OCI-LY7 (cell line): ENCODE measurements around the gene TRMT61A. TPM values are rescaled to one million over a fixed set of nuclear protein-coding genes. Genes with fewer than 3 reads are reported as not detected.

ENCODE experiments used
- BruUV-seq: library from RNA; stranded (reverse); fragments of 400-500 nt; replicated peaks from 2 replicates; lab custom pipeline; 2021; lab: Mats Ljungman, UMichigan
- CTCF ChIA-PET: fragments of 300-600 bp; sonication (Branson Sonifier 250); formaldehyde crosslinking; loops from one replicate; lab custom pipeline; 2022; ENCODE audit warnings: antibody characterized with exemption; ENCODE audit not compliant: unreplicated experiment; lab: Charles Lee
- POLR2A ChIA-PET: fragments of 300-600 bp; sonication (Branson Sonifier 250); formaldehyde crosslinking; loops from one replicate; lab custom pipeline; 2022; ENCODE audit warnings: antibody characterized with exemption; lab: Charles Lee
- DNase-seq: peaks from one replicate; pipeline ENCODE4 v3.0.0-alpha.2; 2015; ENCODE audit warnings: low spot score
- H2AFZ ChIP-seq: fragments of 200-600 bp; sonication (generic), shearing (Covaris generic); 2 replicates; pipeline ENCODE4 v1.6.1; 2014; ENCODE audit warnings: mild to moderate bottlenecking, antibody characterized with exemption, low read length, moderate library complexity
- H3K27ac ChIP-seq: fragments of 200-600 bp; sonication (generic); 2 replicates; pipeline ENCODE4 v1.5.1; 2014; ENCODE audit warnings: mixed run types, low read depth, mild to moderate bottlenecking, moderate library complexity, low read length, inconsistent platforms; ENCODE audit not compliant: poor library complexity, severe bottlenecking
- H3K36me3 ChIP-seq: fragments of 200-600 bp; sonication (generic); 2 replicates; pipeline ENCODE4 v1.6.1; 2014; ENCODE audit warnings: mild to moderate bottlenecking, antibody characterized with exemption, low read length, moderate library complexity, mixed read lengths; ENCODE audit not compliant: insufficient read depth
- H3K4me1 ChIP-seq: fragments of 200-600 bp; sonication (generic); 2 replicates; pipeline ENCODE4 v1.5.1; 2014; ENCODE audit warnings: mild to moderate bottlenecking, low read length; ENCODE audit not compliant: insufficient read depth, poor library complexity, severe bottlenecking
- H3K4me2 ChIP-seq: fragments of 200-600 bp; sonication (generic); 2 replicates; pipeline ENCODE4 v1.6.1; 2014; ENCODE audit warnings: mild to moderate bottlenecking, low read length
- H3K4me3 ChIP-seq: fragments of 200-600 bp; sonication (generic); 2 replicates; pipeline ENCODE4 v1.5.1; 2014; ENCODE audit warnings: mild to moderate bottlenecking, low read depth, low read length; ENCODE audit not compliant: poor library complexity, severe bottlenecking
- H3K79me2 ChIP-seq: fragments of 200-600 bp; sonication (generic); 2 replicates; pipeline ENCODE4 v1.6.1; 2016; ENCODE audit warnings: low read depth, mild to moderate bottlenecking, low read length, moderate library complexity, mixed read lengths; ENCODE audit not compliant: insufficient read depth
- H3K9me2 ChIP-seq: fragments of 200-600 bp; sonication (generic); 2 replicates; pipeline ENCODE4 v1.6.1; 2016; ENCODE audit warnings: mild to moderate bottlenecking, low read length, mixed read lengths; ENCODE audit not compliant: insufficient read depth
- H3K9me3 ChIP-seq: fragments of 200-600 bp; sonication (generic); 2 replicates; pipeline ENCODE4 v1.6.1; 2014; ENCODE audit warnings: mild to moderate bottlenecking, mixed run types, low read length, mixed read lengths
- H4K20me1 ChIP-seq: fragments of 200-600 bp; sonication (generic); 2 replicates; pipeline ENCODE4 v1.6.1; 2014; ENCODE audit warnings: mild to moderate bottlenecking, antibody characterized with exemption, low read length, moderate library complexity, mixed read lengths; ENCODE audit not compliant: insufficient read depth
- CTCF ChIP-seq: fragments of 200-600 bp; sonication (generic); conservative IDR thresholded peaks from 2 replicates; pipeline ENCODE4 v1.5.1; 2014; ENCODE audit warnings: mild to moderate bottlenecking, antibody characterized with exemption, low read length, moderate library complexity, mixed read lengths
- EZH2phosphoT487 ChIP-seq: fragments of 200-600 bp; sonication (generic); IDR thresholded peaks from 2 replicates; pipeline ENCODE4 v1.6.1; 2018; ENCODE audit warnings: low read depth, borderline replicate concordance, mild to moderate bottlenecking, mixed run types, antibody characterized with exemption, low read length, moderate library complexity, mixed read lengths
- intact Hi-C: fragments of 100-400 bp; cut with micrococcal nuclease; formaldehyde crosslinking; loops from one replicate; pipeline ENCODE4 v1.10.0; 2022; ENCODE audit not compliant: unreplicated experiment
- total RNA-seq, 2 experiments: library from RNA; depleted of rRNA in 1 of 2; stranded (reverse); fragments of >200 nt in 1 of 2; shearing (Covaris generic) in 1 of 2; gene quantifications; 2 replicates each; pipeline ENCODE4 v1.2.3, GENCODE V29; 2014 to 2022

The TRMT61A gene
- total RNA-seq, 2 experiments from 2014 or later: 13.1 to 17.1 TPM

- no peak for TF ChIP-seq EZH2phosphoT487
- no peak for TF ChIP-seq CTCF
- Histone ChIP-seq H3K4me1 (peaks cover 23% of the 10 kb centered on the region), H3K4me3 (no peak overlapping the region), H3K4me2 (no peak overlapping the region), H2AFZ (no peak overlapping the region), H3K36me3 (peaks cover 38% of the 10 kb centered on the region; the same call in 1 of the 2 replicates), H3K27ac (no peak overlapping the region), H3K79me2 (peaks cover 27% of the 10 kb centered on the region), H3K9me3 (no peaks in the 10 kb centered on the region), H4K20me1 (no peaks in the 10 kb centered on the region; the same call in 1 of the 2 replicates), H3K9me2 (no peaks in the 10 kb centered on the region)
- intact Hi-C loops: no loop called here
- ChIA-PET CTCF (no interaction called here), POLR2A (no interaction called here)
- BruUV-seq: no TSS peak
- DNase-seq: no peak
Measured at GRCh38 chr14:103532216-103533136, 3.5 kb downstream of the TRMT61A start.

- intact Hi-C loops: no loop called here
- no TSS peak for BruUV-seq
- Histone ChIP-seq H3K9me3 (no peaks in the 10 kb centered on the region), H3K4me3 (no peak overlapping the region), H4K20me1 (no peaks in the 10 kb centered on the region; the same call in 1 of the 2 replicates), H3K27ac (no peak overlapping the region), H3K79me2 (peaks cover 27% of the 10 kb centered on the region), H3K4me2 (no peak overlapping the region), H3K9me2 (no peaks in the 10 kb centered on the region), H3K36me3 (peaks cover 38% of the 10 kb centered on the region; the same call in 1 of the 2 replicates), H2AFZ (no peak overlapping the region), H3K4me1 (peaks cover 14% of the 10 kb centered on the region)
- DNase-seq: no peak
- ChIA-PET CTCF (no interaction called here), POLR2A (no interaction called here)
- TF ChIP-seq EZH2phosphoT487 (no peak), CTCF (no peak)
Measured at GRCh38 chr14:103533137-103533998, 4.4 kb downstream of the TRMT61A start.
